Prostate gland (tissue), 2 donors: ENCODE measurements around the gene ONECUT2. TPM values are rescaled to one million over a fixed set of nuclear protein-coding genes. Genes with fewer than 3 reads are reported as not detected.

ENCODE experiments used
- DNase-seq: peaks from one replicate; pipeline ENCODE4 v3.0.0-alpha.2; 2019; ENCODE audit warnings: low spot score
- H3K27ac ChIP-seq, 2 donors: fragments of 200-600 bp; sonication (generic); 2 replicates each; pipeline ENCODE4 v1.5.1; 2017 to 2019
- H3K27me3 ChIP-seq: fragments of 200-600 bp; sonication (generic); replicated peaks from 2 replicates; pipeline ENCODE4 v1.5.1; 2019; ENCODE audit not compliant: insufficient read depth
- H3K36me3 ChIP-seq, 2 donors: fragments of 200-600 bp; sonication (generic); 1 replicate in 1 of 2; 2 replicates in 1 of 2; pipeline versions ENCODE4 v1.5.1 to v1.8.1; 2017 to 2019
- H3K4me1 ChIP-seq: fragments of 200-600 bp; sonication (generic); replicated peaks from 2 replicates; pipeline ENCODE4 v1.5.1; 2019
- H3K4me3 ChIP-seq, 2 donors: fragments of 200-600 bp; sonication (generic); 2 replicates each; pipeline ENCODE4 v1.5.1; 2017 to 2019
- H3K9me3 ChIP-seq: fragments of 200-600 bp; sonication (generic); 2 replicates; pipeline ENCODE4 v1.5.1; 2017
- CTCF ChIP-seq, 4 experiments: fragments of 200-600 bp in 2 of 4; fragments of 450-650 bp in 2 of 4; sonication (generic) in 2 of 4; IDR thresholded peaks; 1 replicate in 3 of 4; 2 replicates in 1 of 4; pipeline ENCODE4 v1.5.1; 2016 to 2019; ENCODE audit warnings: antibody characterized with exemption in 4 of 4, mild to moderate bottlenecking in 2 of 4, moderate library complexity in 2 of 4
- POLR2A ChIP-seq: fragments of 450-650 bp; IDR thresholded peaks from one replicate; pipeline ENCODE4 v1.6.1; 2016; ENCODE audit warnings: antibody characterized with exemption, mild to moderate bottlenecking
- POLR2AphosphoS5 ChIP-seq: sonication (generic); formaldehyde crosslinking; IDR thresholded peaks from one replicate; pipeline ENCODE4 v1.6.1; 2017; ENCODE audit warnings: antibody characterized with exemption
- WGBS: methylation state at CpG from one replicate; pipeline ENCODE4 v1.1.5; 2018; 5-methylcytosine and 5-hydroxymethylcytosine counted together
- intact Hi-C: fragments of 100-400 bp; cut with DNase I; formaldehyde crosslinking; loops from one replicate; pipeline ENCODE4 v1.14.2; 2022
- total RNA-seq, 2 donors: library from RNA; depleted of rRNA; stranded (reverse); fragments of >200 nt; gene quantifications; one replicate each; pipeline ENCODE4 v1.1.0, GENCODE V29; 2016

The ONECUT2 gene
- total RNA-seq, 2 donors from 2014 or later: 0.09 to 0.45 TPM

- DNase-seq: no peak
- intact Hi-C loops: no loop called here
- TF ChIP-seq CTCF (IDR thresholded peaks at IDR 0.05) (no peak), POLR2A (no peak), POLR2AphosphoS5 (no peak)
- 2% methylated on average over 17 of the region's 17 CpGs for WGBS
- no peak overlapping the region for H3K27ac ChIP-seq
- no peaks in the 10 kb centered on the region for H3K9me3 ChIP-seq
- peaks cover 66% of the 10 kb centered on the region for H3K27me3 ChIP-seq
- H3K4me1 ChIP-seq: no peaks in the 10 kb centered on the region
- H3K36me3 ChIP-seq: no peaks in the 10 kb centered on the region
- no peak overlapping the region for H3K4me3 ChIP-seq
These were observed 4.8 kb downstream of the ONECUT2 start for GRCh38 chr18:57439985-57440330.

GRCh38 chr18:57440331-57441070 is 5.3 kb downstream of the ONECUT2 start:
- no peak for DNase-seq
- Histone ChIP-seq H3K27me3 (peaks cover 66% of the 10 kb centered on the region), H3K4me3 (no peak overlapping the region), H3K4me1 (no peaks in the 10 kb centered on the region), H3K27ac (no peak overlapping the region), H3K9me3 (no peaks in the 10 kb centered on the region), H3K36me3 (no peaks in the 10 kb centered on the region)
- TF ChIP-seq POLR2AphosphoS5 (no peak), POLR2A (no peak), CTCF (IDR thresholded peaks at IDR 0.05) (no peak)
- 3% methylated on average over 49 of the region's 60 CpGs for WGBS
- intact Hi-C loops: no loop called here

GRCh38 chr18:57441071-57441794 is 6.1 kb downstream of the ONECUT2 start:
- 3% methylated on average over 54 of the region's 54 CpGs for WGBS
- no peak overlapping the region for H3K4me3 ChIP-seq

GRCh38 chr18:57443247-57443646 is 8.1 kb downstream of the ONECUT2 start:
- H3K27me3 ChIP-seq: peaks cover 53% of the 10 kb centered on the region
- no peak overlapping the region for H3K27ac ChIP-seq
- no peaks in the 10 kb centered on the region for H3K4me1 ChIP-seq
- H3K9me3 ChIP-seq: no peaks in the 10 kb centered on the region
- intact Hi-C loops: no loop called here
- no peak overlapping the region for H3K4me3 ChIP-seq
- no peak for TF ChIP-seq POLR2A
- TF ChIP-seq CTCF (IDR thresholded peaks at IDR 0.05): no peak
- no peak for TF ChIP-seq POLR2AphosphoS5
- 20% methylated on average over 1 of the region's 1 CpG for WGBS
- no peak for DNase-seq
- H3K36me3 ChIP-seq: no peaks in the 10 kb centered on the region

More at GRCh38 chr18:57441071-57441794, 6.1 kb downstream of the ONECUT2 start:
- intact Hi-C loops: no loop called here
- no peak overlapping the region for H3K27ac ChIP-seq
- H3K9me3 ChIP-seq: no peaks in the 10 kb centered on the region
- no peak for DNase-seq
- no peaks in the 10 kb centered on the region for H3K4me1 ChIP-seq
- H3K36me3 ChIP-seq: no peaks in the 10 kb centered on the region
- TF ChIP-seq POLR2A: no peak
- no peak for TF ChIP-seq POLR2AphosphoS5
- TF ChIP-seq CTCF (IDR thresholded peaks at IDR 0.05): no peak
- H3K27me3 ChIP-seq: peaks cover 69% of the 10 kb centered on the region
